BLaER1 (cell line): Measurements from ENCODE around the gene LSM6.

Experiments
- H3K27ac ChIP-seq: shearing (Covaris generic); formaldehyde crosslinking; 2 replicates; pipeline ENCODE4 v1.8.1; 2022
- H3K27me3 ChIP-seq: shearing (Covaris generic); formaldehyde crosslinking; 2 replicates; pipeline ENCODE4 v1.8.1; 2022
- H3K36me3 ChIP-seq: shearing (Covaris generic); formaldehyde crosslinking; 2 replicates; pipeline ENCODE4 v1.8.1; 2022
- H3K4me1 ChIP-seq: shearing (Covaris generic); formaldehyde crosslinking; 2 replicates; pipeline ENCODE4 v1.8.1; 2022
- H3K4me2 ChIP-seq: shearing (Covaris generic); formaldehyde crosslinking; 2 replicates; pipeline ENCODE4 v1.8.1; 2022
- H3K4me3 ChIP-seq: shearing (Covaris generic); formaldehyde crosslinking; 2 replicates; pipeline ENCODE4 v1.8.1; 2022
- H3K9ac ChIP-seq: shearing (Covaris generic); formaldehyde crosslinking; 2 replicates; pipeline ENCODE4 v1.8.1; 2022
- H3K9me3 ChIP-seq: shearing (Covaris generic); formaldehyde crosslinking; 2 replicates; pipeline ENCODE4 v1.8.1; 2022
- H4K20me1 ChIP-seq: shearing (Covaris generic); formaldehyde crosslinking; 2 replicates; pipeline ENCODE4 v1.8.1; 2022
- Cebpa-rat ChIP-seq: shearing (Covaris generic); IDR thresholded peaks from 2 replicates; pipeline ENCODE4 v1.8.1; 2022

The LSM6 gene

DNA sequence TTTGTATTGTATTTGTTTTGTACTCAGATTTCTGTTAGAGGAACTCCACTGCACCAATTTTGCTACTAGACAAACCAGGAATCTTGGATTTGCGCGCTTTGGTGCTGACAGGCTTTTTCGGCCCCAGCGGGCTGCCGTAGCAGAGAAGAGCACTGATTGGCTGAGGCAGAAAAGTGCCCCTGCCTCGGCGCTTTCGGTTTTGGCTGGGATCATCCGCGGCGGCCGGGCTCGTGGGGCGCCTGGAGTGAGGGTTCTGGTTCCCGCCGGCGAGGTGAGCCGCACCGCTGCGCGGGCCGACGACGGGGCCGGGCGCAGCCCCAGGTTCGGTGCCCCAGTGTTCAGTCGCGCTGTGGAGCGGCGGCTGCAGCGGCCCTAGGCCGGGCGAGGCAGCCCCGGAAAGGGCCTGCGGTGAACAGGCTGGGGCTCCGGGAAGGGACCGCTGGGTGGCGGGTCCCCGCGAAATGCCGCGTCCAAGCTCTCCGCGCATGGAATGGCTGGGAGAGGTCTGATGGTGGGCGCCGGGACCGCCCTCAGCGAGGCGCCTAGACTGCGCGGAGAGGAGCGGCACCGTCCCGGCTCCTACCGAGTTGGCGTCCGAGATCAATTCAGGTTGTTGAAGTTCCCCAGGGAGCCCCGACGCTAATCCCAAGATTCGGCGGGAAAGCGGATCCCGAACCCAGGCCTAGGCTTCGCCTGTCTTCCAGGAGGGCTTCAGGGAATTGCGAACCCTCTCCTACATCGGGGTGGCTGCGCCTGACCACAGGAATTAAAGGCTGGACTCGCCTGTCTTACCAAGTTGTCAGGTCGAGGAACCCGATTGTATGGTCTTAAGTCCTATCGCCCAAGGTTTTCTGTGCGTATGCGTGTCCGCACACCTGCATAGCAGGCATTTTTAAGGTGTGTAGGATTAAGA lies at the start of gene LSM6:
LSM6 (plus strand) TSS at position 178 of the 913 bp plus-strand sequence. CDS start 7,204 bp downstream, outside the sequence.
- H3K36me3 ChIP-seq: peaks cover 17% of the 10 kb centered on the region
- H3K27ac ChIP-seq: peak within 1 kb of the TSS; percentile 94
- H3K4me1 ChIP-seq: peaks cover 20% of the 10 kb centered on the region
- no peaks in the 10 kb centered on the region for H3K27me3 ChIP-seq
- peaks cover 49% of the 10 kb centered on the region for H4K20me1 ChIP-seq
- peak within 1 kb of the TSS; percentile 86 for H3K4me2 ChIP-seq
- H3K9ac ChIP-seq: peak within 1 kb of the TSS; percentile 95
- H3K9me3 ChIP-seq: no peaks in the 10 kb centered on the region
- TF ChIP-seq Cebpa-rat: no peak
- H3K4me3 ChIP-seq: peak within 1 kb of the TSS; percentile 92

DNA sequence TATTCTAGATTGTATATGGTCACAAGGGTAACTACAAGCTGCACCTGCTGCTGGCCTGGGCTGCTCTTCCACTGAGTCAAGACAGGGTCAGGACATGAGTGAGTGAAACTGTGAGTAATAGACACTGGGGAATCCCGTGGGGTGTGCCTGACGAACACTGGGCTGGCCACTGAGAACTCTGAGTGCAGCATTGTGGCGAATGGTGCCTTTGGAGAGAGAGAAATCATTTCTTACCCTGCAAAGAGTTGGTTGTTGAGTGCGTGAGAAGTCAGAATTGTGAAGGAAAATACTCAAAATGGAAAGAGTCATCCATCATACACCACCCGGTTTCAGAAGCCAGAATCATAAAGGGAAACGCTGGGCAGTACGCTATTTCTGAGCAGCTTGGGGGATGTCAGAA lies 43.1 kb upstream of the LSM6 start:
- no peak overlapping the region for H3K4me2 ChIP-seq
- H3K27me3 ChIP-seq: no peaks in the 10 kb centered on the region
- H3K9me3 ChIP-seq: no peaks in the 10 kb centered on the region
- H3K9ac ChIP-seq: no peak overlapping the region
- no peak overlapping the region for H3K4me3 ChIP-seq
- no peaks in the 10 kb centered on the region for H3K36me3 ChIP-seq
- no peak for TF ChIP-seq Cebpa-rat
- no peaks in the 10 kb centered on the region for H3K4me1 ChIP-seq
- H3K27ac ChIP-seq: no peak overlapping the region
- no peaks in the 10 kb centered on the region for H4K20me1 ChIP-seq

DNA sequence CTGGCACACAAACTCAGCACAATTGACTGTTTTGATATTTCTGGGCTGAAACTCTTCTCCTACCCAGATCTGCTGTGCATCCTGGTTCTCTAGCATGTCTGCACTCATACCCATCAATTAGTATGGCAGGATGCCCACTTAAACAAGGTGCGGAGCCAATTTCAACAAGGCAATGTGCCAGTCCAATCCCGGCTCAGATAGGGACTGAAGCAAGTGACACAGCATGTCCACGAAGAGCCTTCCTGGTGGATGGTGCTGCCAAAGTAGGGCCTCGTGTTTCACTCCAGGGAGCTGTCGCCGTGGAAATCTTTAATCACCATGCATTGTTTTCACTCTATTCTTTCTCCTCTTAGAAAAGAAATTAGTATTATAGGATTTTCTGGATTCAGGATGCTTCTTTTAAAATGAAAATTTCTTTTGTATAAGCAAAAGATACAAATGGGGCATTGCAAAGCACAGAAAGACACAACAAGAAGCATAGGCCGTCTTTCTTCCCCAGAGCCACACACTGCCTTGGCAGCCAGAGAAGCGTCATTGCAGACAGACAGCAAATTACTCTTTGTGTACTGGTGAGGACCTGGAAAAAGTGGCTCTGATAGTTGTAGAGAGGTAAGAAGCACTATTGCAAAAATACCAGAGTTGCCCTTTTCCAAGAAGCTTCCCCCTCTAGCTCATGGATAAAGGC lies 40.6 kb upstream of the LSM6 start:
- Histone ChIP-seq H3K27me3 (no peaks in the 10 kb centered on the region), H3K27ac (no peak overlapping the region), H4K20me1 (no peaks in the 10 kb centered on the region), H3K9ac (no peak overlapping the region), H3K4me2 (no peak overlapping the region), H3K36me3 (no peaks in the 10 kb centered on the region), H3K9me3 (no peaks in the 10 kb centered on the region), H3K4me3 (no peak overlapping the region), H3K4me1 (no peaks in the 10 kb centered on the region)
- TF ChIP-seq Cebpa-rat: no peak

DNA sequence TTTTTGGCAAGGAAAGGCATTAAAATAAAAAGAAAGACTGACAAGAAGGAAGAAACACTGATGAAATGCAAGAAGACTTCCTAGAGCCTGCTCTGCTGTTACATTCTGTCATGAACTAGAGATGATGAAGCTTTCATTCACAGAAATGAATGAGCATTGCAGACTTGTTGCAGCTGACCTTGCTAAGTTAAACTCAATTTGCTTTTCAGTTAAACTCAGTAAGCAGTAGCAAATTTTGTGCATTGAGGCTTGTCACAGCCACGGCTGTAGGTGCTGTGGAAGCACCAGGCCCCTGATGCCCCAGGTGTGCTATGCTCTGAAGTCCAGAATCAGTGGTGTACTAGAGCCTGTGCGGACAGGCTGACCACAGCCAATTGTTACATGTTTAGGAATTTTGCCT lies 39.6 kb upstream of the LSM6 start:
- Histone ChIP-seq H3K9ac (no peak overlapping the region), H3K9me3 (no peaks in the 10 kb centered on the region), H3K4me1 (no peaks in the 10 kb centered on the region), H3K36me3 (no peaks in the 10 kb centered on the region), H3K27me3 (no peaks in the 10 kb centered on the region), H3K4me3 (no peak overlapping the region), H3K4me2 (no peak overlapping the region), H3K27ac (no peak overlapping the region), H4K20me1 (no peaks in the 10 kb centered on the region)
- TF ChIP-seq Cebpa-rat: no peak

DNA sequence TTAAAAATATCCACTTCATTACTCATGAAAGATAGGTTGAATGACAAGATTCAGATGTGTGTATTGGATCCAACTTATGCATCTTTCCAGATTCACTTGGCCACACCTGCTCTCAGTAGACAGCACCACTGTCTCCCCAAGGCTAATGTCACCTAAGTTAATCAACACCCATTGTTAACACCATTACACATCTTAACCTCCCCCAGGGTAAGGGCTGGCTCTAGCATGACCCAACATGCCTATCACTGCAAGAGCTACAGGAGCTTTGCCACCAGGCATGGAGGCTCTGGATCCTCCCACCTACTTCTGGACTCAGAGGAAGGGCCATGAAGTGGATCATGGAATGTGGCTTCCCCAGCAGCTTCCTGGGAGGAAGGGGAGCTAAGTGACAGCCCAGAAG lies 32.8 kb upstream of the LSM6 start:
- Histone ChIP-seq H3K4me2 (no peak overlapping the region), H3K4me3 (no peak overlapping the region), H3K27ac (no peak overlapping the region), H3K9me3 (no peaks in the 10 kb centered on the region), H3K9ac (no peak overlapping the region), H3K27me3 (no peaks in the 10 kb centered on the region), H4K20me1 (no peaks in the 10 kb centered on the region), H3K36me3 (no peaks in the 10 kb centered on the region), H3K4me1 (no peaks in the 10 kb centered on the region)
- no peak for TF ChIP-seq Cebpa-rat

DNA sequence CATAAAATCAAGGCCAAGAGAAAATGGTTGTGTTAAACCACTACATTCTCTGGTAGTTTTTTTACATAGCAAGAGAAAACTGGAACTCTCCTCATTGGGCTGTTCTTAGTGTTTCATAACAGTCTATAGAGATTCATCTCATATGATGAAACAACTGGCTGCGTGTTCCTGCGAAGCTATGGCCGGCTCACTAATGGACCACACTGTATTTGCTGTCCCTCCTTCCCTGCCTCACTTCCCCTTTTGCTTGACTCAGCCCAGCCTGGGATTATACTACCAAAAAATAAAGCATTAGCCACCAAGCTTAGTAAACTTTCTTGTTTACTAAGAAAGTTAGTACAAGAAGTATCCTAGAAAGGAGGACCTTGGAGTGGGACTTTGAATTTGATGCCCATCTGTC lies 31.6 kb upstream of the LSM6 start:
- Histone ChIP-seq H3K4me3 (no peak overlapping the region), H3K27ac (no peak overlapping the region), H3K4me2 (no peak overlapping the region), H3K27me3 (no peaks in the 10 kb centered on the region), H3K36me3 (no peaks in the 10 kb centered on the region), H4K20me1 (no peaks in the 10 kb centered on the region), H3K4me1 (no peaks in the 10 kb centered on the region), H3K9me3 (no peaks in the 10 kb centered on the region), H3K9ac (no peak overlapping the region)
- no peak for TF ChIP-seq Cebpa-rat

DNA sequence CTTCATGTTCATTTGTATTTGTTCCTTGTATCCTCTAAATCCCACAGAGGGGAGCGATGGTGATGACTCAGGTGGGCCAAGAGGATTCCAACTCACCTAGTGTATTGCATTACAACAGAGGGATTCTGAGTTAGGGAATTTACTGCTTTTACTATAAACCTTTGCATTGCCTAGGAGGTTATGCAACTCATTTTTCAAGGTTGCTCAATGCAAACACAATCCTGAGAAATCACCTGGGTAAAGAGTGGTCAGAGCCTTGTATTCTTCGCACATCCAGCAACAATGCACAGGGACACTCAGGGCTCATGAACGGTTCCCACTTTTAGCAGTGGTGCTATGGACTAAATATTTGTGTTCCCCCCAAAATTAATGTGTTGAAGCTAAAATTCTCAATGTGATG lies 28.6 kb upstream of the LSM6 start:
- H3K27me3 ChIP-seq: no peaks in the 10 kb centered on the region
- no peaks in the 10 kb centered on the region for H3K9me3 ChIP-seq
- no peaks in the 10 kb centered on the region for H3K4me1 ChIP-seq
- no peak overlapping the region for H3K4me3 ChIP-seq
- H3K9ac ChIP-seq: no peak overlapping the region
- no peak for TF ChIP-seq Cebpa-rat
- no peak overlapping the region for H3K4me2 ChIP-seq
- no peaks in the 10 kb centered on the region for H3K36me3 ChIP-seq
- H4K20me1 ChIP-seq: no peaks in the 10 kb centered on the region
- H3K27ac ChIP-seq: no peak overlapping the region

DNA sequence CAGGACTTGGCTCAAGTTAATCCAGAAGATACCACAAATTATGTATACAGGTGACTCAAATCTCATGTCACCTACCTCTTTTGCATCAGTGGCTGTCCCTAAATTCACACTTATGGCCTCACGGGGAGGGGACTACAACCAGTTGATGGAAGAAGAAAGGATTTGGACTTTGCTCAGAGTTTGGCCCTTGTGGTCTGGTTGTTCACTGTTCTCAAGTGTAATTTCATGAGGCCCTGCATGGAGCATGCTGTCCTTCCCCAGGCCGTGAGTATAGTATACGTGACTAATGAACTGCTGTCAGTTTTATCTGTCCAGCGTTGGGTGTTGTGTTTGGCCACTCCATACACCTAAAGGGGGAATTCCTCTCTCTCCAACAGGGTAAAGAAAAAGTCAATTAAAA lies 27.5 kb upstream of the LSM6 start:
- Histone ChIP-seq H3K4me1 (no peaks in the 10 kb centered on the region), H3K27ac (no peak overlapping the region), H3K9ac (no peak overlapping the region), H4K20me1 (no peaks in the 10 kb centered on the region), H3K4me3 (no peak overlapping the region), H3K4me2 (no peak overlapping the region), H3K9me3 (no peaks in the 10 kb centered on the region), H3K36me3 (no peaks in the 10 kb centered on the region), H3K27me3 (no peaks in the 10 kb centered on the region)
- no peak for TF ChIP-seq Cebpa-rat

DNA sequence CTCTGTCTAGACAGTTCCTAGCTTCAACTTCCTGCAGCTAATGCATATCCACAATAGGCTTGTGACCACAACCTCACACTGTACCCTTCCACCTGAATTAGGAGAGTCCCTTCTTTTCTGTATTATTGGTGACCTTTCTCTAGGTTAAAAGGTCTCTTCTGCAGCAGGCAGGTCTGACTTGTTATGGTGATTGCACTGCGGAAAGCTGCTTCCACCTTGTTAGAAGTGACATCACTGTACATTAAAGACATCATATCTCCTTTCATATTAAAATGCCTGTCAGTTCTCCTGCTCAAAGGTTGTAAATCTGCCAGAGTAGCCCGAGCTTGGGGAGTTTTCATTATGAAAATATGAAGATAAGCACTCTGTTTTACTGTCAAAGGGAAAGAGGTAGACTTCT lies 21.5 kb upstream of the LSM6 start:
- Histone ChIP-seq H3K36me3 (no peaks in the 10 kb centered on the region), H3K4me2 (no peak overlapping the region), H3K9me3 (no peaks in the 10 kb centered on the region), H3K27me3 (no peaks in the 10 kb centered on the region), H3K4me3 (no peak overlapping the region), H3K27ac (no peak overlapping the region), H3K4me1 (no peaks in the 10 kb centered on the region), H4K20me1 (no peaks in the 10 kb centered on the region), H3K9ac (no peak overlapping the region)
- no peak for TF ChIP-seq Cebpa-rat

DNA sequence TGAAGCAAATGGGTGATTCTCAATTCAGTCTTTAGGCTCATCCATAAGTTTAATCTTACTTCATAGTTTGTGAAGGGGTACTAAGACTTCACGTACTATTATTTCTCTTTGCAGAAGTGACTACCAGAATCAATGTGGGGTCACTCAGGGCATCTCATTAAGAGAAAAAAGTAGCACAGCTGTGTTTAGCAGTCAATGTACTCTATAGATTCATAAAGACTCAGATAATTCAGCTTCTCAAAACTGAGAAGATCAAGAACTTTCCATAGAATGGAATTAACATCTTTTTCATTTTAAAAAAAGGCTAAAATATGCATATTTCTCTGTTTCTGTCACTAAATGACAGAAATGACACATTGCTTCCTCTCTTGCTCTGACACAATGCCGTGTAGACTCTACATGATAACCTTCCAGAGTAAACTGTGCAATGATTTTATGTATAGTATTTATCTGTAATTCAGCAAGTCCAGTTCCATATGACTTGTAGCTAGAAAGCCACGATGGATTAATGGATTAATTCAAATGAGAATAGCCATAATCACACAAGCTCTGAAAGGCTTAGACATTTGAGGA lies 20.3 kb upstream of the LSM6 start:
- no peak for TF ChIP-seq Cebpa-rat
- H3K36me3 ChIP-seq: no peaks in the 10 kb centered on the region
- H3K4me3 ChIP-seq: no peak overlapping the region
- H4K20me1 ChIP-seq: no peaks in the 10 kb centered on the region
- H3K9me3 ChIP-seq: no peaks in the 10 kb centered on the region
- H3K9ac ChIP-seq: no peak overlapping the region
- no peak overlapping the region for H3K27ac ChIP-seq
- no peak overlapping the region for H3K4me2 ChIP-seq
- no peaks in the 10 kb centered on the region for H3K4me1 ChIP-seq
- no peaks in the 10 kb centered on the region for H3K27me3 ChIP-seq
